Tongue (tissue), 2 donors: ENCODE data around the gene PDE4D. TPM values are rescaled to one million over a fixed set of nuclear protein-coding genes. Genes with fewer than 3 reads are reported as not detected.
A peak's percentile ranks its signal among the peaks of the same experiment; 100 is the strongest.

ENCODE experiments used
- DNase-seq: peaks from one replicate; pipeline ENCODE4 v3.0.0-alpha.2; 2015
- total RNA-seq: library from RNA; depleted of rRNA; stranded (reverse); fragments of >200 nt; gene quantifications from one replicate; pipeline ENCODE4 v1.2.3, GENCODE V29; 2014

Gene PDE4D
- total RNA-seq, 1 donor from 2014 or later, result 189 TPM

GRCh38 chr5:59037041-59037440, 856.5 kb downstream of the PDE4D start:
- peak; percentile 13 for DNase-seq

DNA sequence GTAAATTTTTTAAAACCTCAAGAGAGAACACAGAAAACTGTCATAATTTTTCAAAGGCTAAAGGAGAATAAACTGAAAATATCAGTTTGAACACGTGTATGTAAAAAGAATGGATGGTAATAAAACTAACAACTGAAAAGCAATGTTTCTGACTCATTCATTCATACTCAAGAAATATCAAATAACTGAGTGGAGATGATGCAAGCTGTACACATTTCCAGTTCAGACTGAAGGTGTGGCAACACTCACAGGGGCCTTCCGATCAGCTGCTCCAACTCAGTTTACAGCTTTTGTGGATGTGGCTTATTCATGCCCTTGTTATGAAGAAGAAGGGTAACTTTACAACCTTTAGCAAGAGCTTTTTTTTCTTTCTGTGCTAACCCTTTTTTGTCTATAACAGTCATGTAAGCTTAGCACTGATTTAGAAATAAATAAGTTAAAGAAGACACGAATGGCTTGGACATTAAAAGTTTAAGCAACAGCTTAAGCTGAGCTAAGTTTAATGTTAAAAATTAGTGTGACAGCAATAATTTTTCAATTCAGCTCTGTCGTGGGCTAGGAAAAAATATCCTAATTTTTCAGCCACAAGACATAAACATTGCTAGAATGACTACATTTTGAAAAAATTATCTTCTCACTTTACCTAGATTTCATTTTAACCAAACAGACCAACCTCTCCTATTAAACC, 857.1 kb downstream of the PDE4D start:
- DNase-seq, result peak; percentile 51

DNA sequence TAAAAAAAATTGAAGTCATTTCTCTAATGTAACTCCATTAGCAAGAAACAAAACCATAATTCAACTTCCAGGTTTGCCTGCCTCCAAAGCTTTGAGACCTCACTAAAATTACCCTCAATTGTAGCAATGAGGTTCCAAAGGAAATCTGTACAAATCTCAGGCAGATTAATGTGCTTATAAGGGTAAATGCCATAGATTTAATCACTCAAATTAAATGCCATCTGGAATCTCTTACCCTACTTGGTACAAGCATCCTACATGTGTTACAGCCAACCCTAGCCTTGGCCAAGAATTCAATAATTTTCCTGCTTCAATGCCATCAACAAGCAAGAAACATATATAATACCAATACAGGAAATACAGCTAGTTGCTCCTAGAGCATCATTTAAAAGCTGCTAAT, 857.8 kb downstream of the PDE4D start:
- peak; percentile 8 for DNase-seq

DNA sequence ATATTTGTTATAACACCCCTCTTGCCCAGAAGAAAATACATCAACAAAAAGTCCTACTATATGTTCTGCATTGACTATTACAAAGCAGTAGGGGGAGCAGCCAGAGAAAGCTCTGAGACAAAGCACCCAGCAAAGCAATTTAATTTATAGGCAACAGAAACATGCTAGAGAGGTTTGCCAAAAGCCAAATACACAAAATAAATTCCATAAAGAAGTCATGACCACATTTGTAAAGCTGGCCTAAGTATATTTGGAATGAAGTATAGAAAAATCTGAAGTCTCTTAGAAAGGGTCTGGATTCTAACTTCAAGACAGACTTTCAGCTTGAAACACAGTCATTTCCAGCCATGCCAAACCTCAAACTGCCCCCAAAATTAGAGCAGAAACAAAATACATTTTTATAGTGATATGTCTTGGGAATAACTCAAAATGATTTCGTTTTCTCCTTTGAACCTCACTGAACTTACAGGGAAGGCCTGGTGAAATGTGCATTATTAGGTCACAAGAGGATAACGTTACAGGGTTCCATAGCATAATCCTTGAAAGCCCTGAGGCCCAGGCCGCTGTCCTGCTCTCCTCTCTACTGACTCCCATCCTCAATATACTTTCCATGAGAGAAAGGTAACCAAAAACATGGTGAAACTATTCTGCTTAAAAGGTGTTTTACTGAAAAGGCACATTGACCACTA, 858.9 kb downstream of the PDE4D start:
- DNase-seq, result peak; percentile 66

DNA sequence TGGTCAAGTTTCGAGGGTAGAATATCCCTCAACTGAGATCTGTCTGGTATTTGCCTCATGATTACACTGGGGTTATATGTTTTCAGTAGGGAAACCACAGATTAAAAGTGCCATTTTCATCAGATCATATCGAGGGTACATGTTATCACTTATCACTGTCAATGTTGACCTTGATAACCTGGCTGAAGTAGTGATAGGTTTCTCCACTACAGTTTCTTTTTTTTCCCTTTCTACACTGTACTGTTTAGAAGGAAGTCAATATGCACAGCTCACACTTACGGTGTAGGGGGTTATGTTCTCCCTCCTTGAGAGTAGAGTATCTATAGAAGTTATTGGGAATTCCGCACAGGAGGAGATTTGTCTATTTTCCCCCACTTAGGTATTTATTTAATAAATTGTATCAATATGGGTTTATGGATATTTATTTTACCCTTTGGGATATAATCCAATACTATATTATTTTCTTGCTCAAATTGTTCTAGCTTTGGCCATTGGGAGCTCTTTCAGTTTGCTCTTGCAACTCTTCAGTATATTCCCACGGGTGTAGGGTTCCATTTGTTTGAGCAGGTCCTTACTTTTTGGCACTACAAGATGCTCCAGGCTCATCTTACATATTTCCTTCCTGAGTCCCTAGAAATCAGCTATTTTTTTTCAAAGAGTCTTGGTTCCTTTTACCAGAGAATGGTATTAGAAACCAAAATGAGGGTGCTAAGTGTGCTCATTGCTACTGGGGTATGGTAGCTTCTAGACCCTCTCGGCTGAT, 866.2 kb downstream of the PDE4D start:
- no peak for DNase-seq

DNA sequence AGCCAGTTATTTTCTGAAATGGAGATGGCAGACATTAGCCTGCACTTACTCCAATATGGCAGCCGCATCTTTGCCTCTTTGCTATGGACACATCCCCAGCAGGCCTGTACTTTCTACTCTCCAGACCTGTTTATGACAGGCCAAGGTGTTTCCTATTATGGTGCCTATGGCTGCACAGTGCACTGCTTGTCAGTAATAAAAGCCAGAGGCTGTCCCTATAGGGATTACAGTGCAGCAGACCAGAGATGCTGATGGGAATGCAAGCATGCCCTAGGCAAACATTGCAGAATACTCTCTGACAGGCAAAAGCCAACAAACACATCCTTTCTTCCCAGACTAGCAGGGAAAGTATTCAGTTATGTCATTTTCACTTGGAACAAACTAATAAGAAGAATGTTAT, 867.8 kb downstream of the PDE4D start:
- peak; percentile 57 for DNase-seq

DNA sequence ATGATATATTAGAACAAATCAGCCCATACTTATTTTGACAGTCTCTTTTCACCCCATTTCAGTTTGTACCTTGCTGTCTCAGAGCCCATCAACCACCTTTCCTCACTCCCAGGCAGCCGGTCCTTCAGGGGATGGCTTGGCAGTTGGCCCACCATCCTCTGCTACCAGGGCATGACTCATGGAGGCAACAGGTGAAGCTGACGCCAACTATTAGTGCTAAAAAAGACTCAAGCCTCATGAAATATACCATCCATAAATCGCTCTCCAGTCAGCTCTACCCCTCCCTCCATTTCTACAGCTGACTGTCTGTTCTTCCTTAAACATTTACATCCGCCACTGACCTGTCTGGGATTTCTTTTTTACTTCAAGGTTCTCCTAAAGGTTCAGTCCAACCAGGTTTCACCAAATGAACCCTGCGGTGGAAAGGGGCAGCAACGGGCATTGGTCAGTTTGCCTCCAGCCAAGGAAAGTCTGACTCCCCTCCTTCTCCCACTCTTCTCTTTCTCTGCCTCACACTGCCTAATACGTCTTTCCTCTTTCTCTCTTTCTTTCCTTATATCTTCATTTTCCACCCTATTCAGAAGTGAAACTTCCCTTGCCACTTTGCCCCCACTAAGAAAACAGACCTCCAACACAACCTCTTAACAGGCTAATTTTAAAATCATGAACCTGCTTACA, 871.5 kb downstream of the PDE4D start:
- no peak for DNase-seq

- no peak for DNase-seq
Observed at GRCh38 chr5:59021286-59021673, 872.2 kb downstream of the PDE4D start.

- no peak for DNase-seq
Observed at GRCh38 chr5:59020611-59021285, 872.8 kb downstream of the PDE4D start.

DNA sequence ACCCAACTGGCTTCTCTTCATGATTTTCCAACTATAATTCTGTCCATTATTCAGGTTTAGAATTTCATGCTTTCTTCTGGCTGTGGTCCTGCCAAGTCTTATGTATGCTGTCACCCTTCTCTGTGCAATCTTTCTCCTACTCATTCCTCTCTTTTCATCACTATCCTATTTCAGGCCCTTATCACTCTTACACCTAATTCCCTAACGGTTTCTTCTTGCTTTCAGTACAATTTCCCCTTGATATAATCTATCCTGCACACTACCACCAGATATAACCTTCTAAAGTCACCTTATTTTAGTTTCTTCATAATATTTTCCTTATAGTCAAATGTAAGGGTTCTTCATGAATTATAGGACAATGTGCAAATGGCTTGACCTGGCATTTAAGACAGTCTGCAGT, 874.4 kb downstream of the PDE4D start:
- no peak for DNase-seq

GRCh38 chr5:59016925-59017324, 876.6 kb downstream of the PDE4D start:
- DNase-seq, result no peak

DNA sequence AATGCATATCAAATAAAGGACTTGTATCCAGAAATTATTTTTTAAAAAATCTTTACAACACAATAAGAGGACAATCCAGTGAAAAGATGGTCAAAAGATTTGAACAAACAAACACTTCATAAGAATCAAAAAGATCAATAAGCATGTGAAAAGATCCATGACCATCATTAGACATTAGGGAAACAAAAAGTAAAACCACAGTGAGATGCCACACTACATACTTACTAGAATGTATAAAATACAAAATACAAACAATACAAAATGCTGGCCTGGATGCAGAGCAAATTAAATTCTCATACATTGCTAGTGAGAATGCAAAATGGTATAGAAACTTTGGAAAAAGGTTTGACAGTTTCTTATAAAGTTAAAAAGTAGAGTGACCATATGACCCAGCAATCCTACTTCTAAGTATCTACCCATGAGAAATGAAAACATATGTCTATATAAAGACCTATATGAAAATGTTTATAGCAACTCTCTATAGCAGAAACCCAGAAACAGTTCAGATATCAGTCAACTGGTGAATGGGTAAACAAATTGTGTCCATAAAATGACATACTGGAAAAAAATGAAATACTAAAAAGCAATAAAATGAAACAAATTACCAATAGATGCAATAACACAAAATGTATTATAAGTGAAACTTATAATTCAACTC, 884.6 kb downstream of the PDE4D start:
- DNase-seq, result no peak

GRCh38 chr5:59007460-59008063, 886.0 kb downstream of the PDE4D start:
- DNase-seq, result peak; percentile 50

DNA sequence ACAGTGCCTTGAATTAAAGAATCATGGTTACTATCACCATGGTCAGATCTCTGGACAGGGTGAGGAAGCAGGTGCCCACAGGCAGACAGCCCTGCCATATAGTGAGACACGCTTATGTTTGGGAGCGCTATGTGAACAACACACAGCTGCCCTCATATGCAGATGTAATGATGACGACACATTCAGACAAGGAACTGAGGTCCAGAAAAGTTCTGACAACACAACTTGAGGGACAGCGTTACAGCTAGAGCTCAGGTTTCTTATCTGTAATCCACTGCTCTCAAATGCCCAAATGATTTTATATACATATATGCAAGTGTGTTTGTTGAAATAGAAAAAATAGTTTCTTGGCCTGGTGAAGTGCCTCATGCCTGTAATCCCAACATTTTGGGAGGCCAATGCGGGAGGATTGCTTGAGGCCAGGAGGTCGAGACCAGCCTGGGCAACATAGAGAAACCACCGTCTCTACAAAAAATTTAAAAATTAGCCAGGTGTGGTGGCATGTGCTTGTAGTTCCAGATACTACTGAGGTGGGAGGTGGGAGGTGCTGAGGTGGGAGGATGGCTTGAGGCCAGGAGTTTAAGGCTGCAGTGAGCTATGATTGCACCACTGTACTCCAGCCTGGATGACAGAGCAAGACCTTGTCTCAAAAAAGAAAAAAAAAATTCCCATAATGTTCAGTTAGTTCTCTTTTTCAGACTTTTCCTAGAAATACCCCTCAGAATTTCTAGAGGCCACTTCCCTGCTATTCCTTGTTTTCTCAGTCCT, 887.4 kb downstream of the PDE4D start:
- no peak for DNase-seq

GRCh38 chr5:59003641-59004040, 889.9 kb downstream of the PDE4D start:
- no peak for DNase-seq

GRCh38 chr5:59003124-59003523, 890.4 kb downstream of the PDE4D start:
- no peak for DNase-seq

DNA sequence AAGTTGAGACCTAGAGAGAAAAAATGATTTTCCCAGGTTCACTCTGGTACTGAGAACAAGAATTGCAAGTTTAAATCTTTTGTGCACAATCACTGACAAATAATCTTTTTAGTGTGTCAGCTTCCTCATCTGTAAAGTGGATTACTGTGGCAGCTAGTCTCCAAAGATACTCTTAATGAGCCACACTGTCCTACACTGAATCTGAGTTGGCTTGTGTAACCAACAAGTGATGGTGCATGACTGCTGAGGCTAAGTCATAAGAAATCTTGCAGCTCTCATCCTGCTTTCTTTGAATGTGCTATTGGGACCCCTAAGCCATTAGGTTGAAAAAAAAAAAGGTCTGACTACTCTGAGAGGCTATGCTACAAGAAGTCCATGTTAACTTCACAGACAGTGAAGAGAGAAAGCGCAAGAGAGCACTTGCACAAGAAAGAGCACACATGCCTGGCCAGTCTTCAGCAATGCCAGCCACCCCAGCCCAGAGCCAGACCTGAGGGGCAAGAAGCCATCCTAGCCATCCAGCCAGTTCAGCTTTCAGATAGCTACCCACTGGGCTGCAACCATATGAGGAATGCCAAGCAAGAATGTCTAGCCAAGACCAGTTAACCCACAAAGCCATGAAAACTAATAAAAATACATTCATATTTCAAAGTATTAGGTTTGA, 891.2 kb downstream of the PDE4D start:
- DNase-seq, result no peak

DNA sequence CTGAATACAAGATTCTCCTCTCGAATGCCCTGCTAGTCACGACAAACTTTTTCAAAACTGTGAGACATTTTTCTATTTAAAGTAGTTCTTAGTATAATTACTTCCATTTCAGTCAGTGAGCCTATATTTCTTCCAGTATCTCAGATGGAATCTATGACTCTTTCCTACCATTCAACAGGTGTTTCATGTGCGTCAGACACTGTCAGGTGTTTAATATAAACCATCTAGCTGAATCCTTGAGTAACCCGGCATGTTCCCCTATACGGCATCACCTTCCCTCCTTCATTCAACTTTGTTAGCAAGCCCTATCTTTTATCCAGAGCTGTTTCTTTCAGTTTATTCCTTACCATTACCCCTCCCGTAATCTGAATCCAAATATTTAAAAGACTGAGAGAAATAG, 891.8 kb downstream of the PDE4D start:
- no peak for DNase-seq

- DNase-seq, result no peak
Observed at GRCh38 chr5:59001154-59001553, 892.4 kb downstream of the PDE4D start.

- DNase-seq, result no peak
Observed at GRCh38 chr5:59000211-59000610, 893.3 kb downstream of the PDE4D start.
